Keratinocyte (primary cell): Measurements from ENCODE around the gene CCT2.

Source experiments
- EZH2 ChIP-seq: IDR thresholded peaks from one replicate; pipeline ENCODE4 v1.6.1; 2012; ENCODE audit warnings: inconsistent platforms, mild to moderate bottlenecking, low read length, moderate library complexity
- TF ChIP-seq, protein P1 (sequence below), 3 experiments: IDR thresholded peaks in 1 of 3; conservative IDR thresholded peaks in 1 of 3; optimal IDR thresholded peaks in 1 of 3; 2 replicates in 2 of 3; 3 replicates in 1 of 3; pipeline versions ENCODE3 to v1.5.1; 2011; ENCODE audit warnings: low read length in 3 of 3, mild to moderate bottlenecking in 3 of 3, moderate library complexity in 2 of 3, control low read depth in 1 of 3, inconsistent platforms in 1 of 3; ENCODE audit not compliant: insufficient read depth in 2 of 3; ENCODE audit errors: extremely low read depth in 1 of 3

DNA sequence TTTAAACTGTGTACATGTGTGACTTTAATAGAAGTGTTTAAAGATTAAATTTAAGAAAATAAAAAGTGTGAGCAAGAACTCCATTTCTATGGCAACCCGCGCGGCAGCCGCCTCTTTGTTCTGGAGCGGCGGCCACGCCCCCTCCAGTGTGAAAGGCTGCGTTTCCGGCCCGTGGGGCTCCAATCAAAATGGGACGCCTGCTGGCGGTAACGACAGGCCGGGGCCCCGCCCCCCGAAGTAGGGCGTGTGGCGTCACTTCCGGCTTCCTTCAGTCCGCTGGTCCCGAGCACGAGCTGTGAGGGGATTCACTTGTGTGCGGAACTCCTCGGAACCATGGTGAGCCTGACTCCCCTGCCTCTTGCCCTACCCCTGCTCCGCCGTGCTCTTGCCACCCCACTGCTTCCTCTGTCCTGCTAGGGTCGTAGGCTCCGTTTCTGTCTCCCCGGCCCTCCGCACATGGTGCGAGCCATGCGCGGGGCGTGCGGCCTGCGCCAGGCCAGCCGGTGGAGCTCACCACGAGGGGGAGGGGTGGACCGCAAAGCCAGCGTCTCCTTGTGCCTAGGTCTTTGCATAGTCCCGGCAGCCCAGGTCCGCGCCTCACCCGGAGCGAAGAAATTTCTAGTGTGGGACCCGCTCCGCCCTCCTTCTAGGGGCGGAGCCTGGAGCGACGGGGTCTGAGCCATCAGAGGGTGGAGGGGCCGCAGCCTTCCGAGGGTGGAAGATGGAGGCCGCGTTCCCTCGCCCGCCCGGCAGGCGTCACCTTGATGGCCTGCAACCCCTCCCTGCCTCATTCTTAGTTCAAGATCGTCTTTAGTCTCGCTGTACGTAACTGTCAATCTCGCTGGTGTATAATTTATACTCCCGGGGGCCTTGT, at the start of gene CCT2:
- TF ChIP-seq, protein P1, sequence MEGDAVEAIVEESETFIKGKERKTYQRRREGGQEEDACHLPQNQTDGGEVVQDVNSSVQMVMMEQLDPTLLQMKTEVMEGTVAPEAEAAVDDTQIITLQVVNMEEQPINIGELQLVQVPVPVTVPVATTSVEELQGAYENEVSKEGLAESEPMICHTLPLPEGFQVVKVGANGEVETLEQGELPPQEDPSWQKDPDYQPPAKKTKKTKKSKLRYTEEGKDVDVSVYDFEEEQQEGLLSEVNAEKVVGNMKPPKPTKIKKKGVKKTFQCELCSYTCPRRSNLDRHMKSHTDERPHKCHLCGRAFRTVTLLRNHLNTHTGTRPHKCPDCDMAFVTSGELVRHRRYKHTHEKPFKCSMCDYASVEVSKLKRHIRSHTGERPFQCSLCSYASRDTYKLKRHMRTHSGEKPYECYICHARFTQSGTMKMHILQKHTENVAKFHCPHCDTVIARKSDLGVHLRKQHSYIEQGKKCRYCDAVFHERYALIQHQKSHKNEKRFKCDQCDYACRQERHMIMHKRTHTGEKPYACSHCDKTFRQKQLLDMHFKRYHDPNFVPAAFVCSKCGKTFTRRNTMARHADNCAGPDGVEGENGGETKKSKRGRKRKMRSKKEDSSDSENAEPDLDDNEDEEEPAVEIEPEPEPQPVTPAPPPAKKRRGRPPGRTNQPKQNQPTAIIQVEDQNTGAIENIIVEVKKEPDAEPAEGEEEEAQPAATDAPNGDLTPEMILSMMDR (optimal IDR thresholded peaks at IDR 0.05 in 1 of 3, IDR thresholded peaks at IDR 0.05 in 1 of 3, conservative IDR thresholded peaks at IDR 0.05 in 1 of 3; ENCODE audit: extremely low read depth in 1 of 3, insufficient read depth in 2 of 3, low read length in 3 of 3), result peak; percentile 40 to 54 (median 42)
- no peak for TF ChIP-seq EZH2
